Fibroblast of skin of right biceps (primary cell): ENCODE measurements around the gene AMMECR1L.
A peak's percentile ranks its signal among the peaks of the same experiment; 100 is the strongest.
"Not testable (repeated sequence)": the region's sequence is repeated elsewhere in the genome, so short reads cannot be mapped to it uniquely, and the experiment has no call there.

Experiments used
- DNase-seq: peaks from one replicate; pipeline ENCODE4 v3.0.0-alpha.2; 2013

Gene AMMECR1L

GRCh38 chr2:127829845-127830246 is 55.9 kb downstream of the AMMECR1L start:
- no peak for DNase-seq

- DNase-seq: not testable (repeated sequence)
These were observed 59.0 kb downstream of the AMMECR1L start for GRCh38 chr2:127826708-127827107.

- DNase-seq: peak; percentile 9
These were observed 59.7 kb downstream of the AMMECR1L start for GRCh38 chr2:127826047-127826446.

DNA sequence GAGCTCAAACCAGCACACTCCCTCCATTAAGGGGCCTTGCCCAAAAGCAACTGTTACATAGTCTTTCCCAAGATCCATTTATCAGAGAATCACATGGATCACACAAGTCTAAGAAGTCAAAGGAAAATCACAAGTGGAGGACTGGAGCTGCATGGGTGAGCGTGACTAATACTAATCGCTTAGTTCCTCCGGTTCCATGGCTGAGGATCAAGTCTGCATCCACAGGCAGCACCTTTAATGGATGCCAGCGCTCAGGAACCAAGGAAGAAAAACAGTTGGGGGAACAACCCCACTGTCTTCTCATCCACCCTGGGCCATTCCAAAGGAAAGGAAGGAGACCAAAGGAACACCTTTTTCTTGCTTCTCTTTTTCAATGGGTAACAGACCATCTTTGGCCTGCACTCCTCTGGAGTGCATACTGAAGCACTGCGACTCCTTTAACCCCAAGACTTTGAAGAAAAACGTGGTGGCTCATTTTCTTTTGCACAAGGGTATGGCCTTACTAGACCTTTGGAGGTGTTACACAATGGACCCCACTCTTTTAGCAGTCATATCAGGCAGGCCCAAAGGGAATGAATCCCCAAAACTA is 65.6 kb downstream of the AMMECR1L start:
- no peak for DNase-seq

GRCh38 chr2:127818794-127819425 is 66.8 kb downstream of the AMMECR1L start:
- no peak for DNase-seq

- no peak for DNase-seq
These were observed 67.5 kb downstream of the AMMECR1L start for GRCh38 chr2:127818241-127818640.

- DNase-seq: no peak
These were observed 71.1 kb downstream of the AMMECR1L start for GRCh38 chr2:127814677-127815076.

DNA sequence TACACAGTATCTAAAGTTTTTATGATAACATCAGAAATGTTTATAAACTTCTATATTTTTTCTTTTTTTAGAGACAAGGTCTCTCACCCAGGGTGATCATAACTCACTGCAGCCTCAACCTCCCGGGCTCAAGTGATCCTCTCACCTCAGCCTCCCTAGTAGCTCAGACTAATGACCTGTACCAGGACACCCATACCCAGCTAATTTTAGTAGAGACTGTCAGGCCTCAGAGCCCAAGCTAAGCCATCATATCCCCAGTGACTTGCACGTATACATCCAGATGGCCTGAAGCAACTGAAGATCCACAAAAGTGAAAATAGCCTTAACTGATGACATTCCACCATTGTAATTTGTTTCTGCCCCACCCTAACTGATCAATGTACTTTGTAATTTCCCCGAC is 73.3 kb downstream of the AMMECR1L start:
- not testable (repeated sequence) for DNase-seq
